ENCODE results near the gene MDFIC2. TPM values are rescaled to one million over a fixed set of nuclear protein-coding genes. Genes with fewer than 3 reads are reported as not detected.
"Not testable (repeated sequence)": the region's sequence is repeated elsewhere in the genome, so short reads cannot be mapped to it uniquely, and the experiment has no call there.

MDFIC2 gene
- total and polyA plus RNA-seq, 2 donors: not detected

- DNase-seq (ENCODE audit: extremely low spot score): no peak
- no peaks in the 10 kb centered on the region for H3K36me3 ChIP-seq (ENCODE audit: insufficient read depth)
- 96% methylated on average over 2 of the region's 2 CpGs for WGBS
- no peak overlapping the region for H3K27ac ChIP-seq (ENCODE audit: low read depth)
- H3K4me1 ChIP-seq (ENCODE audit: insufficient read depth): no peaks in the 10 kb centered on the region
- no peak overlapping the region for H3K4me3 ChIP-seq (ENCODE audit: low read depth, low read length)
These were observed 21.3 kb downstream of the MDFIC2 start for GRCh38 chr3:70291097-70291482.

GRCh38 chr3:70290431-70291096, 21.9 kb downstream of the MDFIC2 start:
- H3K4me1 ChIP-seq (ENCODE audit: insufficient read depth); H3K36me3 ChIP-seq (ENCODE audit: insufficient read depth); DNase-seq (ENCODE audit: extremely low spot score); H3K4me3 ChIP-seq (ENCODE audit: low read depth, low read length); H3K27ac ChIP-seq (ENCODE audit: low read depth): not testable (repeated sequence)
- 95% methylated on average over 32 of the region's 32 CpGs for WGBS

- H3K27ac ChIP-seq (ENCODE audit: low read depth): no peak overlapping the region
- WGBS: 69% methylated on average over 2 of the region's 2 CpGs
These were observed 30.8 kb downstream of the MDFIC2 start for GRCh38 chr3:70281663-70282062.

GRCh38 chr3:70277304-70277703, 35.1 kb downstream of the MDFIC2 start:
- no peaks in the 10 kb centered on the region for H3K36me3 ChIP-seq (ENCODE audit: insufficient read depth)
- H3K27ac ChIP-seq (ENCODE audit: low read depth): no peak overlapping the region
- no peaks in the 10 kb centered on the region for H3K4me1 ChIP-seq (ENCODE audit: insufficient read depth)
- H3K4me3 ChIP-seq (ENCODE audit: low read depth, low read length): no peak overlapping the region
- WGBS: 59% methylated on average over 6 of the region's 6 CpGs
- peak; percentile 14 for DNase-seq (ENCODE audit: extremely low spot score)

More at GRCh38 chr3:70281663-70282062, 30.8 kb downstream of the MDFIC2 start:
- Histone ChIP-seq H3K4me3 (ENCODE audit: low read depth, low read length) (no peak overlapping the region), H3K4me1 (ENCODE audit: insufficient read depth) (no peaks in the 10 kb centered on the region), H3K36me3 (ENCODE audit: insufficient read depth) (no peaks in the 10 kb centered on the region)
- no peak for DNase-seq (ENCODE audit: extremely low spot score)

GRCh38 chr3:70276901-70277300, 35.5 kb downstream of the MDFIC2 start:
- no peak overlapping the region for H3K27ac ChIP-seq (ENCODE audit: low read depth)
- DNase-seq (ENCODE audit: extremely low spot score): no peak
- no peak overlapping the region for H3K4me3 ChIP-seq (ENCODE audit: low read depth, low read length)
- H3K36me3 ChIP-seq (ENCODE audit: insufficient read depth): no peaks in the 10 kb centered on the region
- WGBS: 66% methylated on average over 4 of the region's 4 CpGs
- no peaks in the 10 kb centered on the region for H3K4me1 ChIP-seq (ENCODE audit: insufficient read depth)

GRCh38 chr3:70273492-70273891, 38.9 kb downstream of the MDFIC2 start:
- Histone ChIP-seq H3K4me1 (ENCODE audit: insufficient read depth) (no peaks in the 10 kb centered on the region), H3K27ac (ENCODE audit: low read depth) (no peak overlapping the region), H3K4me3 (ENCODE audit: low read depth, low read length) (no peak overlapping the region), H3K36me3 (ENCODE audit: insufficient read depth) (no peaks in the 10 kb centered on the region)
- no peak for DNase-seq (ENCODE audit: extremely low spot score)

GRCh38 chr3:70272798-70273197, 39.6 kb downstream of the MDFIC2 start:
- no peak overlapping the region for H3K4me3 ChIP-seq (ENCODE audit: low read depth, low read length)
- H3K4me1 ChIP-seq (ENCODE audit: insufficient read depth): no peaks in the 10 kb centered on the region
- no peaks in the 10 kb centered on the region for H3K36me3 ChIP-seq (ENCODE audit: insufficient read depth)
- 62% methylated on average over 5 of the region's 5 CpGs for WGBS
- no peak overlapping the region for H3K27ac ChIP-seq (ENCODE audit: low read depth)
- no peak for DNase-seq (ENCODE audit: extremely low spot score)

- WGBS: 58% methylated on average over 3 of the region's 3 CpGs
- Histone ChIP-seq H3K36me3 (ENCODE audit: insufficient read depth) (no peaks in the 10 kb centered on the region), H3K27ac (ENCODE audit: low read depth) (no peak overlapping the region), H3K4me3 (ENCODE audit: low read depth, low read length) (no peak overlapping the region), H3K4me1 (ENCODE audit: insufficient read depth) (no peaks in the 10 kb centered on the region)
- DNase-seq (ENCODE audit: extremely low spot score): no peak
These were observed 48.2 kb downstream of the MDFIC2 start for GRCh38 chr3:70264122-70264780.

- no peak overlapping the region for H3K27ac ChIP-seq (ENCODE audit: low read depth)
- no peaks in the 10 kb centered on the region for H3K36me3 ChIP-seq (ENCODE audit: insufficient read depth)
- no peak overlapping the region for H3K4me3 ChIP-seq (ENCODE audit: low read depth, low read length)
- WGBS: 84% methylated on average over 1 of the region's 1 CpG
- DNase-seq (ENCODE audit: extremely low spot score): no peak
- no peaks in the 10 kb centered on the region for H3K4me1 ChIP-seq (ENCODE audit: insufficient read depth)
These were observed 51.2 kb downstream of the MDFIC2 start for GRCh38 chr3:70261283-70261682.

GRCh38 chr3:70256566-70256965, 55.9 kb downstream of the MDFIC2 start:
- DNase-seq (ENCODE audit: extremely low spot score): no peak
- Histone ChIP-seq H3K4me1 (ENCODE audit: insufficient read depth) (no peaks in the 10 kb centered on the region), H3K27ac (ENCODE audit: low read depth) (no peak overlapping the region), H3K4me3 (ENCODE audit: low read depth, low read length) (no peak overlapping the region), H3K36me3 (ENCODE audit: insufficient read depth) (no peaks in the 10 kb centered on the region)
- WGBS: 84% methylated on average over 1 of the region's 1 CpG

- 78% methylated on average over 3 of the region's 3 CpGs for WGBS
- Histone ChIP-seq H3K4me1 (ENCODE audit: insufficient read depth) (no peaks in the 10 kb centered on the region), H3K27ac (ENCODE audit: low read depth) (no peak overlapping the region), H3K4me3 (ENCODE audit: low read depth, low read length) (no peak overlapping the region), H3K36me3 (ENCODE audit: insufficient read depth) (no peaks in the 10 kb centered on the region)
- DNase-seq (ENCODE audit: extremely low spot score): peak; percentile 11
These were observed 61.9 kb downstream of the MDFIC2 start for GRCh38 chr3:70250492-70250891.

GRCh38 chr3:70249509-70250160, 62.8 kb downstream of the MDFIC2 start:
- Histone ChIP-seq H3K36me3 (ENCODE audit: insufficient read depth) (no peaks in the 10 kb centered on the region), H3K4me1 (ENCODE audit: insufficient read depth) (no peaks in the 10 kb centered on the region), H3K27ac (ENCODE audit: low read depth) (no peak overlapping the region), H3K4me3 (ENCODE audit: low read depth, low read length) (no peak overlapping the region)
- WGBS: 59% methylated on average over 7 of the region's 7 CpGs
- DNase-seq (ENCODE audit: extremely low spot score): no peak

GRCh38 chr3:70248856-70249255, 63.6 kb downstream of the MDFIC2 start:
- no peak overlapping the region for H3K4me3 ChIP-seq (ENCODE audit: low read depth, low read length)
- 92% methylated on average over 4 of the region's 4 CpGs for whole genome bisulfite sequencing
- no peak for DNase-seq (ENCODE audit: extremely low spot score)
- no peaks in the 10 kb centered on the region for H3K36me3 ChIP-seq (ENCODE audit: insufficient read depth)
- H3K4me1 ChIP-seq (ENCODE audit: insufficient read depth): no peaks in the 10 kb centered on the region
- no peak overlapping the region for H3K27ac ChIP-seq (ENCODE audit: low read depth)

- Histone ChIP-seq H3K36me3 (ENCODE audit: insufficient read depth) (no peaks in the 10 kb centered on the region), H3K4me3 (ENCODE audit: low read depth, low read length) (no peak overlapping the region), H3K4me1 (ENCODE audit: insufficient read depth) (no peaks in the 10 kb centered on the region), H3K27ac (ENCODE audit: low read depth) (no peak overlapping the region)
- no peak for DNase-seq (ENCODE audit: extremely low spot score)
- 78% methylated on average over 2 of the region's 2 CpGs for WGBS
These were observed 64.5 kb downstream of the MDFIC2 start for GRCh38 chr3:70247955-70248354.
